ENCODE measurements around the gene GHITM.
"Not testable (repeated sequence)": the region's sequence is repeated elsewhere in the genome, so short reads cannot be mapped to it uniquely, and the experiment has no call there.

GHITM gene

GRCh38 chr10:84148006-84148597 is 8.8 kb downstream of the GHITM start:
- DNase-seq = peak; percentile 57

DNA sequence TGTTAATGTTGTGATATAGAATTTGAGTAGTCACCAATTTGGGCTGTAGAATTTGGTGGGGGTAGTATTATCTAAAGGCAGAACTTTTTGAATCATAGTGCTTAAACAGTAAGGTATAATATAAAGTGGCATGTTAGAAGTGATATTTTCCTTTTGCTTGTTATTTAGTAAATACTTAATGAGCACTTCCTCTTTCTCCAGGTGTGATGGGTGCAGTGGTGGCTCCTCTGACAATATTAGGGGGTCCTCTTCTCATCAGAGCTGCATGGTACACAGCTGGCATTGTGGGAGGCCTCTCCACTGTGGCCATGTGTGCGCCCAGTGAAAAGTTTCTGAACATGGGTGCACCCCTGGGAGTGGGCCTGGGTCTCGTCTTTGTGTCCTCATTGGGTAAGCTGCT is 10.5 kb downstream of the GHITM start:
- no peak for DNase-seq

DNA sequence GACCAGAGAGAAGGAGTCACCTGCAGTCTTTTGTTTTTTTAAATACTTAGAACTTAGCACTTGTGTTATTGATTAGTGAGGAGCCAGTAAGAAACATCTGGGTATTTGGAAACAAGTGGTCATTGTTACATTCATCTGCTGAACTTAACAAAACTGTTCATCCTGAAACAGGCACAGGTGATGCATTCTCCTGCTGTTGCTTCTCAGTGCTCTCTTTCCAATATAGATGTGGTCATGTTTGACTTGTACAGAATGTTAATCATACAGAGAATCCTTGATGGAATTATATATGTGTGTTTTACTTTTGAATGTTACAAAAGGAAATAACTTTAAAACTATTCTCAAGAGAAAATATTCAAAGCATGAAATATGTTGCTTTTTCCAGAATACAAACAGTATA is 13.5 kb downstream of the GHITM start:
- DNase-seq = no peak

GRCh38 chr10:84155521-84155920 is 16.2 kb downstream of the GHITM start:
- DNase-seq = no peak

GRCh38 chr10:84156009-84156408 is 16.7 kb downstream of the GHITM start:
- DNase-seq = no peak

GRCh38 chr10:84156768-84157167 is 17.5 kb downstream of the GHITM start:
- DNase-seq = no peak

DNA sequence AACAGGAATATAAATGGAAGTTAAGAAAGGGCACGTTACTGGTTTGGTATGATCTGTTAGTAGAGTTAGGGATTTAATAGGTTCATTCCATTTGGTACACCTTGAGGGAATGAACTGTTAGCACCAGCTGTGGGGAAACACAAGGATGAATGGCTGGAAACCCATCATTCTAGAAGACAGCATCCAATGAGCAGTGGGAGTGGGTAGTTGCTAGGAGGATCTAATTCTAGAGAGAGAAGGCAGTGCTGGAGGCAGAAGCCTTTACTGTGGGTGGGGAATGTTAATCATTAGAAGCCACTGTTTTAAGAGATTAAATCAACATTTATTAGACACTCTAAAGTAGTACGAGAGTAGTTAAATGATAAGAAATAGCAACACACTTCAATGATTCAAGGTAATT is 18.8 kb downstream of the GHITM start:
- DNase-seq = no peak

DNA sequence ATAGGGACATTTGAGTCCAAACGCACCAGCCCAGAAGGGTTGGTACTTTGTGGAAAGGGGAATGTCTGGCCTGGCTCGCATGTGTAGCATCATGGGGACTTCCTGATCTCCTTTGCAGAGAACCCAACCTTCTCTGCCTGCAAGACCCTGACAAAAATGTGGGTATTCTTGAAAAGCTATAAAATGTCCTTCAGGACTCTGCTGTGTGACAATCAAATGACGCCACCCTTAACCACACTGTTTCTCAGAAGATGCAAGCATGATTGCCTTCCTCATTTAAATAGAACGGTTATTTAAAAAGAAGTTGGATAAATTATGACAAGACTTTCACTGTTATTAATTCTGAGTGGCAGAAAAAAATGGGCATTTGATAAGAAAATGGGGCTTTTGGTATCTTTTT is 19.2 kb downstream of the GHITM start:
- DNase-seq = no peak

GRCh38 chr10:84159076-84159685 is 19.9 kb downstream of the GHITM start:
- no peak for DNase-seq

DNA sequence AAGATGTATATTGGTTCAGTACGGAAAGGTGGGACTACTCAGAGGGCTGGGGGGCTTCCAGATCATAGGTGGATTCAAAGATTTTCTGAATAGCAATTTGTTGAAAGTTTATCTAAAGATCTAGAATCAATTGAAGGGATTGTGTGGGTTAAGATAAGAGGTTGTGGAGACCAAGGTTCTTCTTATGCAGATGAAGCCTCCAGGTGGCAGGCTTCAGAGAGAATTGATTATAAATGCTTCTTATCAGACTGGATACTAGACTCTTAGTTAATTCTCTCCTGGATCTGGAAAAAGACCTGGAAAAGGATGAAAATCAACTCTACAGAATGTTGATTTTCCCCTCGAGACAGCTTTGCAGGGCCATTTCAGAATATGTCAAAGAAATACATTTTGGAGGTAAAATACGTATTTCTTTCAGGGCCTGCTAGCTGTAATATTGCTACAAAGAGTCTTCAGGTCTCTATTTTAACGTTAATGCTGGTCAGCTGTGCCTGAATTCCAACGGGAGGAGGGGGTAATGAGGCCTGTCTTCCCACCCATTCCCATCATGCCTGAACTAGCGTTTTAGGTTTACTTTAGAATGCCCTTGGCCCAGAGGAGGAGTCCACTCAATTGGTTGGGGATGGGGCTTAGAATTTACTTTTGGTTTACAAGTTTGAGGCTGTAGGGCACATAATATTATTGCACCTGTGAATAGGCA is 21.5 kb downstream of the GHITM start:
- DNase-seq = no peak

GRCh38 chr10:84163996-84164395 is 24.7 kb downstream of the GHITM start:
- DNase-seq = no peak

DNA sequence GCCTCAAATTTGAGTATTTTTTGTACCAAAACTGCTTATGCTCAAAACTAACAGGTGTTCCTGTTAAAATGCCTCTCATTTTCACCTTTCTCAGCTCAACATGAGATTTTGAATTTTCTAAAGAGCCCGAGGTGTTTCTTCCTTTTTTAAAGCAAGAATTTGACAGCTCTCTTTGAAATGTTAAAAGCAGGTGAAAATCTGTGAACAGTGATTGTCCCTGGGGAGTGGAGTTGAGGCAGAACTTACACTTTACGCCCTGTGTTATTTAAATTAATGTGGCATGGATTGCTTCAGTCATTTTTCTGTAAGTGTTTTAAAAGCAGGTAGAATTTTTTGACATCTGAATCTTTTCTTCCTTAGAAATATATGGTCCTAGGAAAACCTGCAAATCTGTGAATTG is 25.1 kb downstream of the GHITM start:
- DNase-seq = no peak

- DNase-seq = no peak
Measured at GRCh38 chr10:84166620-84167288, 27.4 kb downstream of the GHITM start.

GRCh38 chr10:84167289-84167653 is 28.0 kb downstream of the GHITM start:
- not testable (repeated sequence) for DNase-seq

GRCh38 chr10:84168382-84168781 is 29.1 kb downstream of the GHITM start:
- not testable (repeated sequence) for DNase-seq

DNA sequence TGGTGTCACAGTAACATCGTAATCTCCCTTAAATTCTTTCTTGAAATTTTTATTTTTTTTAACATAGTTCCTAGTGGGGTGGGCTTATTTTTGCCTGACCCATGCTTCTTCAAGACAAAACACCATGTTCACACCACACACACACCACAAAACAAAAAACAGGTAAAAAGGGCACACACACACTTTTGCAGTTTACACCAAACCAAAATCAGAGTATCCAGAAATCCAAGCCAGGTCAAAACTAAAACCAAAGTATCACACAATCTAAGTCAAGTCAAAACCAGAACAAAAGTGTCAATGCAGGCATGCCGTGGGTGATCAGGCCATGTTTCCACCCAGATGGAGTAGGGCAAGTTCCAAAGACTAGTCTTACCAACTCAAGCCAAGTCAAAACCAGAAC is 31.9 kb downstream of the GHITM start:
- not testable (repeated sequence) for DNase-seq

- DNase-seq = not testable (repeated sequence)
Measured at GRCh38 chr10:84171700-84172466, 32.6 kb downstream of the GHITM start.

DNA sequence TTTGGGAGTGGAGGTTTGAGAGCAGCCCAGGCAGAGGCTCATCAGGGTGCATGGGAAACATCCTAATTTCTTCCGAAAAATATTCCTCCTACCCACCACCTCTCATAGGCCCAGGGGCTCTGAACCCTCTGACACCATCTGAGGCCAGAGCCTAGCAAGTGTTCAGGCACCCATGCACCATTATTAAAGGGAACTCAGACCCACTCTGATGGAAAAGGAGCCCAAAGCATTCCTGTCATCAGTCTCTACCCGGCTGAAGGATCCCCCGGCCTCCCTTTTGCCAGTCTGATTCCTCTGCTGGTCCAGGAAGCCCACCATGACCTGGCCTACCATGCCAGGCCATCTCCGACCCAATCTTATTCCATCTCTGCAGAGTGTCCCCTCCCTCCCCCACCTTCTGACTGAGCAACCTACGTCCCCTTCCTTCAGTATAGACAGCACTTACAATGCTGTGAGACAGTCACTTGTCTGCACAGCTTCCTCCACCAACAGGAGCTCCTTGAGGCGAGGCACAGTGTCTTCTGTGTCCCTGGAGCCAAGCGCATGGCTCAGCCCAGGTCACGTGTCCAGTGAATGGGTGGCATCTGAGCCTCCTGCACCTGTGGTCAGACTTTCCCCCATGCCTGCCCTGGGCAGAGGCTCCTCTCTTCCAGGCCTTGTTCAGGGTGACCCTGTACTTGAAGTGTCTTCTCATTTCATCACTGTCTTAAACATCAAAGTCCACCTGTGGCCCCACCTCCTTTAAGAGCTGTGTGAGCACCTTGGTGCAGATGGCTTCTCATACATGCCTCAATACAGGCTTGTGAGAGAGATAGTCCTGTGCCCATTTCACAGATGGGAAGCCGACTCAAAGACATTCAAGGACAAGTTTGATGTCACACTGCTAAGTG is 33.4 kb downstream of the GHITM start:
- no peak for DNase-seq

- no peak for DNase-seq
Measured at GRCh38 chr10:84173501-84173929, 34.2 kb downstream of the GHITM start, which contains the start of gene GPR15LG. Gene GPR15LG (plus strand): TSS chr10:84173801. CDS start chr10:84173852, 51 bp downstream.

DNA sequence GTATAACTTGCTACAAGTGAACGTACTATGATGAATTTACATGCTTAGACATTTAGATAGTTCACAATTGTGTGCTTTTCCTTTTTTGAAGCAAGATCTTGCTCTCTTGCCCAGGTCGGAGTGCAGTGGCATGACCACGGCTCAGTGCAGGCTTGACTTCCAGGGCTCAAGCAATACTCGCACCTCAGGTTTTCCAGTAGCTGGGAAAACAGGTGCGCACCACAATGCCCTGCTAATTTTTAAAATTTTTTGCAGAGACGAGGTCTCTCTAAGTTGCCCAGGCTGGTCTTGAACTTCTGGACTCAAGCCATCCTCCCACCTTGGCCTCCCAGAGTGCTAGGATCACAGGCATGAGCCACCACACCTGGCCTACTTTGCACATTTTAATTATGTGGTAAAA is 36.1 kb downstream of the GHITM start:
- DNase-seq = no peak

GRCh38 chr10:84176351-84176750 is 37.0 kb downstream of the GHITM start:
- no peak for DNase-seq

All from midbrain (tissue), 1 donor.